ENCODE measurements around the gene MEGF6. TPM values are rescaled to one million over a fixed set of nuclear protein-coding genes. Genes with fewer than 3 reads are reported as not detected.

MEGF6 gene
- total RNA-seq, 1 donor from 2014 or later = 7.3 TPM

DNA sequence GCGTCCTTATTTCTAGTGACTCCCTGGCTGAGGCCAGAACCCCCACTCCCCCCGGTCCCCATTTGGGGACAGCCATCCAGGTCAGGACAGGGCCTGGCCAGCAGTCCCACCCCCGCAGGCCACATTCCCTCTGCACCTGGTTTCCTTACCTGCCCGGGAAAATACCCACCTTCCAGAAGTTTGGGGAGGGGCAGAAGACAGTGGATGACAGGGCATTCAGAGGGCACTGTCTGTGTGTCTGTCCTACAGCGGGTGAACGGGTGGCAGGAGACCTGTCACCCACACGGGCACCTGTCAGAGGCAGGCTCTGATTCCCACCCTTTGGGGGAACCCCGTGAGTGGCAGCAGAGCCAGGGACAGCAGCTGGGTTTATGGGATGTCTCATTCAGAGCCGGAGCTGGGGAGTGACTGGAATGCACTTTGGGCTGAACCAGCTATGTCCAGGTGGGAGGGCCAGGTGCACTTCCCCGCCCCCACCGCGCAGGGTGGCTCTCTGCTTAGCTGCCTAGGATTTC, 154.8 kb downstream of the MEGF6 start:
- ATAC-seq (ENCODE audit: poor library complexity) (no peak), DNase-seq (peak; percentile 13)
- intact Hi-C loops (cut with DNase I) = no loop called here

DNA sequence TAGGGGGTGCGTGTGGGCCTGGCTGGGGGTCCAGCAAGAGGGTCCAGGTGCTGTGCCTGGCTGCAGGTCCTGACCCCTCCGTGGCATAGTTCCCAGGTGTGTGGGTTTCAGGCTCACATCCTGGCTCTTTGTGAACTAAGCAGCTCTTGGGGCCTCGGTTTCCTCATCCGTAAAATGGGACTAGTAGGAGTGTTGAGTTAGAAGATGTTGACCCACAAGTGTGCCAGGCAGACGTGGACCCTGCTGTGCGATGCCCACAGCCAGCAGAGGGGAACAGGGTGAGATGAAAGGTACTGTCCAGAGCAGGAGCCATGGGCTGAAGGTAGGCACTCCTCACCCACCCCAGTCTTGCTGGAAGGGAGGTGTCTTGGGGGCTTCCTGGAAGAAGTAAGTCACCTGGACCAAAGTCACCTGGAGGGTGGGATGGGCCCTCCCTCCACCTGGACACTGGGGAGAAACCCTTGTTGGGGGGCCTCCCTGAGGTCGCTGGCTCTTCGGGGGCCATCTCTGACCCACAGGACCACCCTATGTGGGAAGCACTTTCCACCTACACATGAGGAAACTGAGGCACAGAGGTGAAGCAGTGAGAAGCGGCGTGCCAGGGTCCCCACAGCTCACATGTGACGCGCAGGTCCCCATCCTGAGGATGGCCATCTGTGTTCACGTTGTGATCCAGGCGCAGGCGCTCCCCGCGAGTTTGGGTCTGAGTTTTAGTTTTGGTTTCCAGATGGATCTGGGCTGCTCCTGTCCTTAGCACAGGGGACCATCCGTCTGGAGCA, 155.4 kb downstream of the MEGF6 start:
- ATAC-seq (ENCODE audit: poor library complexity) (no peak), DNase-seq (peak; percentile 30)
- intact Hi-C loops (cut with DNase I) = no loop called here

DNA sequence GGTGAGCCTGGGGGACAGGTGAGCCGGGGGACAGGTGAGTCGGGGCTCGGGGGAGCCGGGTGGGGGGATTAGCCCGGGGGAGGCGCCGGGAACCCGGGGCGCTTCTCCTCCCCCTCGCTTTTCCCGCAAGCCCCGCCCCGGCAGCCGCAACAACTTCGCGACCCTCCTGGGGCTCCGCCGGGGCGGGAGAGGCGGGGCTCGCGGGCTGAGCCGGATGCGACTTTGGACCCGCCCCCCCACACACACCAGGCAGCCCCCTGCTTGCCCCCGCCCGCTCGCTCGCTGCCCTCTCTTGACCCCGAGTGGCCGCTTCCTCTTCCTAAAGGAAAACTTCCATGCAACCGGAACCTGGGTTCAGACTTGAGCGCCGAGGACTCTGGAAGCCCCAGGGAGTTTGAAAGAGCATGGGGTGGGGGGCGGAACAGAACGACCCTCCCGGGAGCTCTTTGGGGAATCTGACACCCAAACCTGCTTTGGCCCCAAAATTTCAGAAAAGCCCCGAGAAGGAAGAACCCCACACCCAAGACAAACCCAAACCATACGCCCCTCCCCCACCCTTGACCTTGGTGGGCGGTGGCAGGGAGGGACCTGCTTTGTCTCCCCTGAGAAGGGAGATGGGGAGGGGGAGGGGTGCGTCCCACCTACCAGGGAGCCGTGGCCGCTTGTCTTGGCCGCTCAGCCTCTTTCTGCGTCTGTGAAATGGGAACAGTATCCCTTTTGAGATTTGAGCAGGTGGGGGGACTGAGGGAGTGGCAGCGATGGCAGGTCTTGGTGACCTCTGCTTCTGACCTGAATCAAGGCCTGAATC, 156.3 kb downstream of the MEGF6 start:
- DNase-seq (peak; percentile 67), ATAC-seq (ENCODE audit: poor library complexity) (peak; percentile 4)
- intact Hi-C loops (cut with DNase I) = no loop called here

DNA sequence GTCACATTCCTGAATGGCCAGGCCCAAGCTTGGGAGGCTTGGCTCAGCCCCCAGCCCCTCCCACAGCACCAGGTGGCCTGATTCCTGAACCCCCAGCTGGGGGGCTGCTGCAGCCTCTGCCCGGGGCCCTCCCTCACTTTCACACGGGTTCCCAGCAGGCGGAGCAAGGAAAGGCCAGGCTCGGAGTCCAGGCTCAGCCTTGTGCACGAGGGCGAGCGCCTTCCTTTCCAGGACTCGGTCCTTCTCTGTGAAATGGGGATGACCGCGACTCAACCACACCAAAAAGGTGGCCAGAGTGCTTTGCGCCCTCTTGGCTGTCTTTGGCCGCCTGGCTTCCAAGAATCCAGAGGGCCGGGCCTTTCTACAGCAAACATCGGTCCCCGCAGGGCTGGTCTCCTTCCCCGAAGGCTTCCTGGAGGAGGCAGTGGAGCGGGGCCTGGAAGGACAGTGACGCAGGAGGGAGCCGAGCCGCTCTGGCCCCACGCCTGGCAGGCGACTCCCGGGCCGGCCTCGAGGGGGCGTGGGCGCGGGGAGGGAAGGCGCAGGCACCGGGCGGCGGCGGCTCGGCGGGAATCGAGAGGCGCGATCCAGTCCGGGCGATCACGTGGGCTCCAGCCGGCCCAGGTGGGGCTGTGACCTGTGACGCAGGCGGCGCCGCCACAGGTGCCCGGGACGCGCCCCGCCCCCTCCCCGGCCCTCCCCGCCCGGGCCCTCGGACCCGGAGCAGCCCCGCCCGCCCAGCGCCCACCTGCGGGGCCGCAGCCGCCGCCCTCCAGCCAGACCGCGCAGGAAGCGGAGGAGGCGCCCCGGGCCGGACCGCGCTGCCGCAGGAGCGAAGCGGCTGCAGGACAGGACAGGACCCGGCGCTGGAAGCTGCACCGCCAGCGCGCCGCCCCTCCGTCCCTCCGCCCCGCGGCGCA, 157.2 kb downstream of the MEGF6 start, which contains the start of gene ARHGEF16:
Gene ARHGEF16, plus strand, starts transcription at position 775 of the 920 bp plus-strand sequence. CDS start 8,420 bp downstream, outside the sequence.
- ATAC-seq (ENCODE audit: poor library complexity) = peak; percentile 76

DNA sequence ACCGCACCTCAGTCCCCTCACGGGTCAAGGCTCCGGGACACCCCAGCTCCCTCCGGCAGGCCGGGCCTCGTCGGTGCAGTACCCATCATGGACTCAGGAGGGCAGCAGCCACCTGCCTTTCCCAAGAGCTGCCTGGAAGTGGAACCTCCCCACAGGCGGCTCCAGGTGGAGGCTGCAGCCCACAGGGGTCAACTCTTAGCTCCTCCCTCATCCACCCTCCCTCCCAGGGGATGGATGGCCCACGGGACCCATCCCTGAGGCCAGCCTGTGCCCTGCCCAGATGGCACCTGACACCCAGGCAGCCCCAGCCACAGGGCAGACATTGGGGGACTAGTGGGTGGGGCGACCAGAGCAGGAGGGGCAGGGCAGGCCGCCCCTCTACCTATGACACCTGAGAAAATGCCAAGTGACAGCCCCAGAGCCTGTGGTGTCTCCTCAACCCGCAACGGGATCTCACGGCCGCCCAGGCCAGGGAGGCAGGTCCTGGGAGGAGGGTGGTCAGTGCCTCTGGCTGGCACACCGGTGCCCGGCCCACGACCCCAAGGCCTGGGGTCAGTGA, 158.0 kb downstream of the MEGF6 start:
- peak; percentile 83 for DNase-seq
- ATAC-seq (ENCODE audit: poor library complexity) = peak; percentile 82
- intact Hi-C loops (cut with DNase I) = loop anchor here (2.0 kb wide), 1 partner anchor 32 kb away; no protein-coding TSS in a partner anchor

More for the DNA sequence above, 157.2 kb downstream of the MEGF6 start, which contains the start of gene ARHGEF16:
- DNase-seq = peak; percentile 68
- intact Hi-C loops (cut with DNase I) = loop anchor here (2.0 kb wide), 1 partner anchor 31 kb away; no protein-coding TSS in a partner anchor

DNA sequence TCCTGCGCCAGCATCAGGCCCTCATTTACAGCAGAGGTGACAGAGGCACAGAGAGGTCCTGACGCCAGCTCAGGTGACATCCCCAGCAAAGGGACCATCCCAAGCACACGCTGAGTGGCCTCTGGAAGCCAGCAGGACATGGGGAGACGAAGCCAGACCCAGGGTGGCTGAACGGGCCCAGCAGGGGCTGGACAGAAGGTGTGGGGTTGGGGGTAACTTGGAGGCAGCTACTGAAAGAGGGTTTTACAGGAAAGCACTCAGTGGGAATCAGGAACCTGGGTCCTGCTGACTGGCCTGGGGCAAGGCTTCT, 158.5 kb downstream of the MEGF6 start:
- ATAC-seq (ENCODE audit: poor library complexity) (no peak), DNase-seq (peak; percentile 25)
- intact Hi-C loops (cut with DNase I) = loop anchor here (2.0 kb wide), 1 partner anchor 32 kb away; no protein-coding TSS in a partner anchor

DNA sequence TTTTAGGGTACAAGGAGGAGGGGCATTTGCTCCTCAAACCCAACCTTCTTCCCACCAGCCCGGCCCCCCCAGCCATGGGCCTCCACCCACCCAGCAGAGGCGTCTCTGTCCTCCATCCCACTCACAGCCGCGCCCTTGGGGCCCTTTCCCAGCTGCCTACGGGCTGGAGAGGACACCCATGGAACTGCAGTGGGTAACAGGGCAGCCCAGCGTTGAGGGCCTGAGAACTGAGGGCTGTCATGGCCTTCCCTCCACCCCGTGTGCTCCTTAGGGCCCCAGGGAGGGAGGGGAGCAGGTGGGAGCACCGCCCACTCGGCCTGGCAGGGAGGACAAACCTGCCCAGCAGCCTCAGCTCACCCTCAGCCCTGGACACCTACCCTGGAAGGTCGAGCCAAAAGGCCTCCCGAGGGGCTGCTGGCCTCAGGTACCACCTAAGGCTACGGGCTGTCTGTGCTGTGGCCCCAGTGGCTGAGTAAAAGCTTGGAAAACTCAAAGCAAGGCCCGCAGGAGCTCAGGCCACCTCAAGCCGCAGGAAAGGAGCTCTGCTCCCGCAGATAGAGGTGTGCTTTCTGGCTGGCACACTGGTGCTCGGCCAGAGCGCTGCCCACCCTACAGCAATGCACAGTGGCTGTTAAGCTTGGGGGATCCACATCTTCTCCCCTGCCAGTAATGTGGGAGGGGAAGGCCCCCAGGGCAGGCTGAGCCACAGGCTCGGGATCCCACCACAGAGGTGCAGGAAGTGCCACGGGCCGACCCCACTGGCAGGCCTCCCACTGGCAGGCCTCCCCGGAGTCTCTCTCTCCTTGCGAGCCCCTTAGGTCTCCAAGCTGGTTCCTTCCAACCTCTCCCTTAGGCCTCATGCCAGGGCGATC, 159.1 kb downstream of the MEGF6 start:
- no peak for ATAC-seq (ENCODE audit: poor library complexity)
- intact Hi-C loops (cut with DNase I) = loop anchor here (2.0 kb wide), 1 partner anchor 33 kb away; no protein-coding TSS in a partner anchor

DNA sequence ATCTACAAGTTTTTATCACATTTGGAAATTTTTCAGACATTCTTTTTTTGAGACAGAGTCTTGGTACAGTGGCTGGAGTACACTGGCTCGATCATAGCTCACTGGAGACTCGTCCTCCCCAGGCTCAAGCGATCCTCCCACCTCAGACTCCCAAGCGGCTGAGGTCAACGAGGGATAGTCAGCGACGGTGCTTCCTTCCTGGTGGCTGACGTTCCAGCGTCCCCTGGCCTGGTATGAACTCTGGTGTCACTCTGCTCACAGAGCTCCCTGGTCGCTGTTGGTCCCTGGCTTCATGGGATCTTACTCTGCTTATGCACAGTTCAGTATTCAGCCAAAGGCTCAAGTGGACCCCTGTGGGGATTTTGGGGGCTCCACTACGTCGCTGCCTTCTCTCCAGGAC, 160.3 kb downstream of the MEGF6 start:
- no peak for ATAC-seq (ENCODE audit: poor library complexity)
- intact Hi-C loops (cut with DNase I) = no loop called here

More for the DNA sequence above, 159.1 kb downstream of the MEGF6 start:
- DNase-seq = peak; percentile 30

DNA sequence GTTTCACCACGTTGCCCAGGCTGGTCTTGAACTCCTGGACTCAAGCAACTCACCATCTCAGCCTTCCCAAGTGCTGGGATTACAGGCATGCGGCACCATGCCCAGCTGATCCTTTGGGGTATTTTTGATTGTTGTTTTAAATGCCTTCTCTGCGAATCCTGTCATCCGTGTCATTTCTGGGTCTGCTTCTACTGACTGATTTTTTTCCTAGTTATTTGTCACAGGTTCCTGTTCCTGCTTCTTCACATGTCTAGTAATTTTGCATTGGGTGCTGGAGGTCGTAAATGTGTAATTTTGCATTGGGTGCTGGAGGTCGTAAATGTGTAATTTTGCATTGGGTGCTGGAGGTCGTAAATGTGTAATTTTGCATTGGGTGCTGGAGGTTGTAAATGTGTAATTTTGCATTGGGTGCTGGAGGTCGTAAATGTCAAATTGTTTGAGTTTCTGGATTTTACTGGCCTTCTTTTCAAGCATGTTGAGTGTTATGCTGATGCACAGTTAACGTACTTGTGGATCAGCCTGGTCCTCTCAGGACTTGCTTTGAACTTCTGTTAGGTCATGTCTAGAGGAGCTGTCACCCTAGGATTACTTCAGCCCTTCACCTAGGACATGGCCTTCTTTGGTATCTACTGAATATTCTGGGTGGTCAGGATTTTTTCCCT, 161.0 kb downstream of the MEGF6 start:
- intact Hi-C loops (cut with DNase I) = no loop called here
- ATAC-seq (ENCODE audit: poor library complexity) (no peak), DNase-seq (no peak)

More for the DNA sequence above, 160.3 kb downstream of the MEGF6 start:
- no peak for DNase-seq

DNA sequence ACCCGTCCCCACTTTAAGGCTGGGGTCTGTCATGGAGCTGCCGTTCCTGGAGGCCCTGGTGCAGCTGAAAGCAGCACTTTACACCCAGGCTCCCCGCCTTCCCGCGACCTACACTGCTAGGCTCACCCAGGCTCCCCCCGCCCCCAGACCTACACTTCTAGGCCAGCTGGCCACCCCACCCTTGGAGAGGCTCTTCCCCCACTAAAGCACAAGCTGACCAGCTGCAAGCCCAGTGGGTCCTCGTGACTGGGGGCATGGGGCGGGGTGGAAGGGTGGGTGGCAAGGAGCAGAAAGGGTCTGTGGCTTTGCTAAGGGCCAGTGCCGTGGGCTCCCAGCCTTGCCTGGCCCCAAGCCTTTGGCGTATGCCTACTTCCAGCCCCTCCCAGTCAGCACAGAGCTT, 166.6 kb downstream of the MEGF6 start:
- ATAC-seq (ENCODE audit: poor library complexity) (no peak), DNase-seq (peak; percentile 9)
- intact Hi-C loops (cut with DNase I) = no loop called here

DNA sequence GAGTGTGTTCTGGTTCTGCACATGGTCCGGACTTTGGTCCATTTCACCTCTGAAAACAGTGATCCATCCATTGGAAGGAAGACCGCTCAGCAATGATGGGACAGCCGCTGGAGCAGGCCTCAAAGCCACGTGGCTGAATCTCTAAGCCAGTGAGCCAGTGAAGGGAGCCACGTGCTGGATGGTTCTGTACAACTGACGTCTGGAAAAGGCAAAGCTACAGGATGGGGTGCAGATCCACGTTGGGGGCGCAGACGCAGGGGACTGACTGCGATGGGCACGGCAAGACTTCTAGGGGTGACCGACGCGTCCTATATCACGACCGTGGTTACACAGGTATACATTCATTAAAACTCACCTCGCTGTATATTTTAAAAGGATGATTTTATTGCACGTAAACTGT, 167.0 kb downstream of the MEGF6 start:
- intact Hi-C loops (cut with DNase I) = no loop called here
- ATAC-seq (ENCODE audit: poor library complexity) (no peak), DNase-seq (peak; percentile 6)

DNA sequence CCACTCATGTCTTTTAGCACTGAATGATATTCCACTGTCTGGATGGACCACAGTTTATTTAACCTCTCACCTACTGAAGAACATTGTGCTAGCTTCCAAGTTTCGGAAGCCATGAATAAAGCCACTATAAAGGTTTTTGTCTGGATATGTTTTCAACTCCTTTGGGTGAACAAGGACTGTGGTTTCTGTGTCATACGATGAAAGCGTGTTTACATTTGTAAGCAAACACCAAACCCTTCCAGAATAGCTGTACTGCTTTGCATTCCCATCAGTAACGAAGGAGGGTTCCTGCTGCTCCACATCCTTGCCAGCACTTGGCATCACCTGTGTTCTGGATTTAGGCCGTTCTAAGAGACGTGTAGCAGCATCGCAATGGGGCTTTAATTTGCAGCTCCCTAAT, 167.5 kb downstream of the MEGF6 start:
- intact Hi-C loops (cut with DNase I) = no loop called here
- ATAC-seq (ENCODE audit: poor library complexity) = no peak
- DNase-seq = no peak

DNA sequence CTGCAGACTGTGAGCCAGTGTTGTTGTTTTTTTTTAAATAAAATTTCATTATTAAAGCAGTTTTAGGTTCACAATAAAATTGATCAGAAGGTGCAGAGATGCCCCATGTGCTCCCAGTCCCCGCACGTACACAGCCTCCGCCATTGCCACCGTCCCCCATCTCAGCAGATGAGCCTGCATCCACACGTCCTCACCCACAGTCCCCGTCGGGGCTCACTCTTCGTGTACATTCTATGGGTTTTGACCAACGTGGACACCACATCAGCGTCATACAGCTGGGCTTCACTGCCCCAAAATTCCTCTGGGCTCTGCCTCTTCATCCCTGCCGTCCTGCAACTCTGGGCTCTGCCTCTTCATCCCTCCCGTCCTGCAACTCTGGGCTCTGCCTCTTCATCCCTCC, 168.4 kb downstream of the MEGF6 start:
- ATAC-seq (ENCODE audit: poor library complexity) (no peak), DNase-seq (peak; percentile 30)
- intact Hi-C loops (cut with DNase I) = no loop called here

DNA sequence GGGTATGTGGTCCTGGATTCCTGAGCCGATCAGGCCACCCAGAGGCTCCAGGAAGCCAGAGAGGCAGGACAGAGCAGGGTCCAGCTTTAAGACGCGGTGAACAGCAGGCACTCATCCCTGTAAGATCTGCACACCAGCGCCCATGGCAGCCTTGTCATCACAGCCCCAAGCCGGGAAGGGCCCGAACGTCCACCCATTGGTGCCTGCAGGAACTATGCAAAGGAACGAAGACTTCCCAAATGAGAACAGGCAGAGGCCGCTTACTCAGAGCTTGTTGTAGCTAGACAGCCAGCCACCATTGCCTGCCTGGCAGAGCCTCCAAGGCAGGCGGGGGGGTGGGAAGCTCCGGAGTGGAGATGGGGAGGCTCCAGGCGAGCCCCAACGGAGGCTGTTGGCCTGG, 169.0 kb downstream of the MEGF6 start:
- no peak for ATAC-seq (ENCODE audit: poor library complexity)
- intact Hi-C loops (cut with DNase I) = no loop called here
- DNase-seq = peak; percentile 11

DNA sequence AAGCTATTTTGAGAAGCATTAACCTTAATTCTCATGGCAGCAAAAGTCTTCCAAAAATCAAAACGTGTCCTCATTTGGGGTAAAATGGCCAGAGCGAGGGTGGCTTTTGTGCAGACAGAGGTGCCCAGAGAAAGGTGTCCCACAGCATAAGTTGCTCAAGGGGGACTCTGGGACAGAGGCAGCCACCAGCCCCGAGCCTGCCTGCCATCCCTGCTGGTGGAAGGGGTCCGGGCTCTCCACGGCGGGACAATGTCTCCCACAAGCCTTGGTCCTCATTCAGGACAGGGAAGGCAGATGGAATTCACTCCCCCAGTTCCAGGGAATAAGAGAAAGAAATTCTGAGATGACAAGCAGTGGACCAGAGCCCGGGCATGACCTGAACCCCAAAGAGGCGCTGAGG, 169.4 kb downstream of the MEGF6 start:
- intact Hi-C loops (cut with DNase I) = no loop called here
- no peak for ATAC-seq (ENCODE audit: poor library complexity)

DNA sequence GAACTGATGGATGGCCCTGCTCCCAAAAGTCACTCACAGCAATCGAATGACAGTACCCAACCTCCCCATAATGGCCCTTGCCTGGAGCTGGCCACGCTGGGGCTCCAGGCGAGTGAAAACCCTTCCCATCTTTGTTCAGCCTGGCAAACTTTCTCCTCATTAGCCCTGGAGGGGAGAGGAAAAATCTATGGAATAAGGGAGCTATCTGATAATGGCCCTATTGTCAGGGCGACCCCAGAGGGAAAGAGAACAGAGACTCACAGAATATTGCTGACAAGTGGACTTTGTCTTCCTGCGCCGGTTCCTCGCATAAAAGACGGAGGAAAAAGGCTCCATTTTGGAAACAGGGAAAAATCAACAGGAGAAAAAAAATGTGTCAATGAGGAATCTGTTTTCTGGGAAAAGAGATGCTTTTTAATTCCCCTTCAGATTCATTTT, 169.9 kb downstream of the MEGF6 start:
- DNase-seq (no peak), ATAC-seq (ENCODE audit: poor library complexity) (no peak)
- intact Hi-C loops (cut with DNase I) = no loop called here

More for the DNA sequence above, 169.4 kb downstream of the MEGF6 start:
- peak; percentile 29 for DNase-seq
